UCSD-AML1 (cell line): ENCODE data around the gene DNASE1L1.

ENCODE experiments used
- DNase-seq: peaks from one replicate; lab custom pipeline; 2025; ENCODE audit not compliant: unreplicated experiment; lab: John Stamatoyannopoulos, UW

Gene DNASE1L1

GRCh38 chrX:154369449-154370299 is 39.4 kb downstream of the DNASE1L1 start:
- DNase-seq: peak; percentile 74

DNA sequence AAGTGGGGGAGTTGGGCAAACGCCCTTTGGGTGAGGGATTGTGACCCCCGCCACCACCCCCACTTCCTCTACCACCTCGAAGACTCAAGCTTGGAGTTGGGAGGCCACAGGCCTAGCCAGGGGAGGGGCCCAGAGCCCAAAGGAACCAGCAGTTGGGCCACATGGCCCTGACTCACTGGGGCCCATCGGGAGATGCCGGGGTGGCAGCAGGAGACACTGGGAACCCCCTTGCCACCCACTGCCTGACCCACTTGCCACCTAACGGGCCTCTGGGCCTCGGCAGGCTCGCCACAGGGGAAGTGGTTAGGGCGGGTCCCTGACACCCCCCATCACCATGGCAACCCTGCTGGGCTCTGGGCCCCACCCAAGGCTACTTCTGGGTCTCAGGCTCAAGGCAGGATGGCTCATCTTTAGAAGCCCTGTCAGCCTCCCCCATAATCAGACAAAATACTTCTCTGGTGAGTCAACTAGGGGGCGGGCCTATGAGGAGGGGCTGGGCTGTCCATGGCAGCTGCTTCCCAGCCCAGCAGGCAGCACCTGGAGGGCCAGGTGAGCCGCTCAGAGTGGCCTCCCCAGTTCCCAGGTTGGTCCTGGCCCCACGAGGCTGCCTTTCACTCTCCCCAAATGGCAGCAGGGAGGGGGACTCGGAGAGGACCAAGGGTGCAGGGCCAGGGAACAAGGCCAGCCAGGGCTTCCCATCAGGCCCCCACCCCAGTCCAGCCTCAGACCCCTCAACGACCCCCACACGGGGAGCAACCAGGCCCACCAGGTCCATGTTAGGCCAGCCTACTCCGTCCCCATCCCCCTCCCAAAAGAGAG is 40.2 kb downstream of the DNASE1L1 start:
- peak; percentile 81 for DNase-seq

GRCh38 chrX:154367474-154368308 is 41.4 kb downstream of the DNASE1L1 start:
- no peak for DNase-seq

DNA sequence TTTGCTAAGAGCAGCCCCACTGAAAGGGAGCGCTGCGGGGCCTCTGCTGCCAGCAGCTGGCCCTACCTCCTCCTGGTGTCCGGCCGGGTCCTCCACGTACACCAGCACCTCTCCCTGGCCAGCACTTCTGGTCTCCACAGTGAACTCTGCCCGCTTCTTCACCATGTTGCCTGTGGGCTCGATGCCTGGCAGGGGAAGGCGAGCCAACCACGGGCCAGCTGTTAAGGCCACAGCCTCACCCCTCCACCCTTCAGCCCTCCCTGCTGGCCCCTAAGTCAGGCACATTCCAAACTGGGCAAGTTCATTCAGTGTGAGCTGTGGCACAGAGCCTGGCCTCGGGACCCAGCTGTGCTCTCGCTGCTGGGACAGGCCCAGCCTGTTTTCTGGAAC is 42.4 kb downstream of the DNASE1L1 start:
- no peak for DNase-seq

DNA sequence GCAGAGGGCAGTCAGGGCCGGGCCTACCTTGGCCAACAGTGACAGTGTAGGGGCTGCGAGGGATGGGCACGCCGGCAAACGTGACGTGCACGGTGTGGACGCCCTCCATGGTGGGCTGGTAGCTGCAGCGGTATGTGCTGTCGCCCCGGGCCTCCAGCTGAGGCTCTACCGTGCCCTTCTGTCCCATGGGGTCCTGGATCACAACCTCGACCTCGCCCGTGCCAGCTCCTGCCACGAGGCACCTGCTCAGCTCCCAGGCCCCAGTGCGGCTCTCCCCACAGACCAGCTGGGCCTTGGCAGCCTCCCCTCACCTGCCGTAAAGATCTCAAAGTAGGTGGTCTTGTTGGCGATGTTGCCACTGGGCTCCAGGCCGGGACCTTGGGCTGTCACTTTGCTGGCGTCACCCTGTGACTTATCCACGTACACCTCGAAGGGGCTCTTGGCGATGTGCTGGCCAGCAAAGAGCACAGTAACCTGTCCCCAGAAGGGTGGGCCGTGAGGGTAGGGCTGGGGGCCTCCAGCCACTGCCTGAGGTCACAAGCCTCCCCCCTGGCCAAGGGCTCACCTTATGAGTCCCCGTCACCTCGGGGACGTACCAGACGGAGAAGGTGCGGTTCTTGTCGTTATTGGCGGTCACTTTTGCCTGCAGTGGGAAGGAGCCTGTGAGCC is 42.9 kb downstream of the DNASE1L1 start:
- DNase-seq: no peak

- no peak for DNase-seq
These were observed 43.9 kb downstream of the DNASE1L1 start for GRCh38 chrX:154365052-154365600.

DNA sequence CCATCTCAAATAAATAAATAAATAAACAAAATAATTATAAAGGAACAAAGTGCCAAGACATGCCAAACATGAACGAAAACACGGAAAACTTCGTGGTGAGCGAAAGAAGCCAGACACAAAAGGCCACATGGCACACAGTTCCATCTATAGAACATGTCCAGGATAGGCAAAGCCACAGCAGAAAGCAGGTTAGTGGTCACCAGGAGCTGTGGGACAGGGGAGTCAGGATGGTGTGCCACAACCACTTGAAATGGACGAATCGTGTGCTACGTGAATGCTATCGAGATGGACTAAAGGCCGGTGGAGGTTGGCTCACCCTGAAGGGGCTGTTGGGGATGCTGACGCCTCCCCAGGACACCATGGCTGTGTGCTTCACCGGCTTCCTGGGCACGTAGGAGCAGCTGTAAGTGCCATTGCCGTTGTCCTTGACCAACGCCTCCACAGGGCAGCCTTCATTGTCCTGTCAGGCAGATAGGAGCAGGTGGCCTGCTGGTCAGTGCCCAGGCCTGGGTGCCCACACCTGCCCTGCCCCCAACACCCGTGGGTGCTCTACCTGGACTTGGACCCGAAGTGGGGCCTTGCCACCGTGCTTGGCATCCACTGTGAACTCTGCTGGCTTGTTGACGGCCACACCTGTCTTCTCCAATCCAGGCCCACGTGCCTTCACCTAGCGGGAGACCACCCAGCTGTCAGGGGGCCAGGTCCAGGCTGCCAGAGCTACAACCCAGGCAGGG is 45.2 kb downstream of the DNASE1L1 start:
- no peak for DNase-seq

DNA sequence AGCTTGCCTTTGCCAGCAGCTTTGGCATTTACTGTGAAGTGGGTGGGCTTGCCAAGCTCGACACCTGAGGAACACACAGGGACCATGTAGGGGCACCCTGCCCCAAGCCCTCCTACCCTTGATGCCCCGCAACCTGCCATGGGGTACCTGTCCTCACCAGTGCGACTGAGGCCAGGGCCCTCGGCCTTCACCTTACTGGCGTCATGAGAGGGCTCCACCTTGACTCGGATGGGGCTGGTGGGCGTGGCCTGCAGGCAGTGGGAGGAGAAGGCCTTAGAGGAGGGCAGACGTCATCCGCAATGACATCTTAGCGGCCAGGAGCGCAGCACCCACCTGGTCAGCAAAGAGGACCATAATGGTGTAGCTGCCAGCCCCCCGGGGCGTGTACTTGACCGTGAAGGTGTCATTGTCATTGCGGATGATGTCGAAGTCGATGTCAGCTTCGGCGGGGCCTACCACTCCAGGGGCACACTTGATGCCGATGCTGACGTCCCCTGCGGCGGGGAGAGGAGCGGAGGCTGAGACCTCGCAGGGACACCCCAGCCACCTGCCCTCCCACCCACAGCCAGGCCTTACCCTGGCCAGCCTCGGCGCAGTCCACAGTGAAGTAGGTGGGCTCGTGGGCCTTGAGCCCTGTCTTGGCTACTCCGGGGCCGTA is 46.8 kb downstream of the DNASE1L1 start:
- no peak for DNase-seq

DNA sequence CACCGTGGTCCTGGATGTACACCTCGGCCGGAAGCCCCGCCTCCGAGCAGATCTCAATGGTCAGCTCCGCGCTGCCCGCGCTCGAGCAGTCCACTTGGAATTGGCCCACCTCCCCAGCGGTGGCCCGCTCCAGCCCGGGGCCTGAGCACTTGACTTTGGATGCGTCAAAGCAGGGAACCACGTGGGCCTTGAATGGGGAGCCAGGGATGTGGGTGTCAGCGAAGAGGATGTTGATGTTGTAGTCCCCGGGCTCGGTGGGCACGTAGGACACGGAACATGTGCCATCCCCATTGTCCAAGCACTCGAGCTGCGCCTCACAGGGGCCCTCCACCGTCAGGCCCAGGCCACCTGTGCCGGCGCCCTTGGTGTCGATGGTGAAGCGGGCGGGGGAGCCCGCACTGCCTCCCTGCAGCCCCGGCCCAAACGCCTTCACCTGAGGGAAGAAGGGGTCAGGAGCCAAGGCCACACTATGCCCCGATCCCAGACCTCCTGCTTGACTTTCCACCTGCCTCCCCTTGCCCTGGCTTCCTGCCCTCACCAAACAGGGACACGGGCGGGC is 48.8 kb downstream of the DNASE1L1 start:
- no peak for DNase-seq

DNA sequence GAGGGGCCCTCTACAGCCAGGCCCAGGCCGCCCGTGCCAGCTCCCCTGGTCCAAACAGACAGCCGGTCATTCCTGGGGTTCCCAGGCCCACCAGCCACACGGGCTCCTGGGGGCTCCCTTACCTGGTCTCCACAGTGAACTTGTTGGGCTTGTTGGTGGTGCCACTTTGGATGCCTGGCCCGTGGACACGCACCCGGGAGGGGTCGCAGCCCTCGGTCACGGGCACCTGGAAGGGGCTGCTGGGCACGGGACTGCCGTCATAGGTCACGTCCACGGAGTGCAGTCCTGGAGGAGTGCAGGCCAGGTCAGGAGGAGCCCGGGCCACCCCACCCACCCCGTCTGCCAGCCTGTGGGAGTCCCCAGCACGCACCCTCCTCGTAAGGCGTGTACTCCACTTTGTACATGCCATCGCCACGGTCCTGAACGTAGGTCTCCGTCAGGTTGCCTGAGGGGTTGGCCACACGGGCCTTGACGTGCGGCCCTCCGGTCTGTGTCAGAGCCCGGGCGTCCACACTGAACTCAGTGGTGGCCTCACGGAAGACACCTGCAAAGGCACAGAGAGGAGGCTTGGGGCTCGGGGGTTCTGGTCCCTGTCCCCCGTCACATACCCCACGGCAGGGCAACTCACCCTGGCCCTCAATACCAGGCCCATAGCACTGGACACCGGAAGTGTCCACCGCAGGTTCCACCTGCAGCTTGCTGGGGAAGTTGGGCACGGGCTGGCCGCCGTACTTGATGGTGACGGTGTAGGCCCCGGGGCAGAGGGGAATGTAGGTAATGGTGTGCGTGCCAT is 49.5 kb downstream of the DNASE1L1 start:
- no peak for DNase-seq

DNA sequence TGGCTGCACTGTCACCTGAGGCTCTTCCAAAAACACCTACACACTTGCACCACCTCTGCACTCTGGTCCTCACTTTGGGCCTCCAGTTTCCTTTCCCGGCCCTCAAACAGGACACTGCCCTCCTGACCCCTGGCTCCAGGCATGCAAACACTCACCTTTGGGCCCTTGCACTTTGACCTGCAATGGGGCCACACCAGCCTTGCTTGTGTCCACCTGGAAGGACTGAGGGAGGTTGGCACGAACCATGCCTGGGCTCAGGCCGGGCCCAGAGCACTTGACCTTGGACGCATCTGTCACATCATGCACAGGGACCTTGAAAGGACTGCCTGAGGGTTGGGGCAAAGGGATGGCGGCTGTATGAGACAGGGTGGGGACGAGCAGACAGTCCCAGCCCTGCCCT is 50.2 kb downstream of the DNASE1L1 start:
- no peak for DNase-seq

GRCh38 chrX:154358011-154358410 is 51.0 kb downstream of the DNASE1L1 start:
- DNase-seq: no peak

DNA sequence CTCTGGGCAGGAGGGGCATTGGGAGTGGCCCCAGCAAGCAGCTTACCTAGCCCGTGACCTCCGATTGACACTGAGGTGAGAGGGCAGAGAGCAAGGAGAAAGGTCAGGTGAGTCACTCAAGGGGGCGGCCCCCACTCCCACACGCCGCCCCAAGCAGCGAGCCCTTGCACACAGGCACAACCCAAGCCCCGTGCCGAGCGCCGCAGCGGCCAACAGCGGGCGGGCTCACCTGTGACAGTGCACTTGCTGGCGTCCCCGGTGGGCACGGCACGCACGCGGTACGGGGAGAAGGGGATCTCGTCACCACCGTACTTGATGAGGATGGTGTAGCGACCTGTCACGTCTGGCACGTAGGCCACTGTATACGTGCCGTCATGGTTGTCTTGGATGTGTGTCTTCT is 51.8 kb downstream of the DNASE1L1 start:
- DNase-seq: no peak

GRCh38 chrX:154356596-154356995 is 52.5 kb downstream of the DNASE1L1 start:
- DNase-seq: no peak

DNA sequence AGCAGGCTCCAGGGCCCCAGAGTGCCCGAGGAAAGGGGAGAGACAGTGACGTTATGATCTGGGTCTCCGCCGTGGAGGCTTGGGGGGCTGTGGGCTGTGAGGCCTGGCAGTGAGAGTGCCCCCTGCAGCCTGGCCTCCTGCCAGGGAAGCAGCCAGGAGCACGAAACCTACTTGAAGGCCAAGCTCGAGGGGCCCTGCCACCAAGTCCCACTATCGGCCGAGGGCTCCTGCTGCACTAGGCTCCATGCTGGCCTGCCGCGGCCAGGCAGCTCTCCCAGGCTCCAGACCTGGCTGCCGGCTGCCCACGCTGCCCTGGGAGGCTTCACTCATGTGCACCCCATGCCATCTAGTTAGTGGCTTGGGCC is 53.3 kb downstream of the DNASE1L1 start:
- DNase-seq: no peak

DNA sequence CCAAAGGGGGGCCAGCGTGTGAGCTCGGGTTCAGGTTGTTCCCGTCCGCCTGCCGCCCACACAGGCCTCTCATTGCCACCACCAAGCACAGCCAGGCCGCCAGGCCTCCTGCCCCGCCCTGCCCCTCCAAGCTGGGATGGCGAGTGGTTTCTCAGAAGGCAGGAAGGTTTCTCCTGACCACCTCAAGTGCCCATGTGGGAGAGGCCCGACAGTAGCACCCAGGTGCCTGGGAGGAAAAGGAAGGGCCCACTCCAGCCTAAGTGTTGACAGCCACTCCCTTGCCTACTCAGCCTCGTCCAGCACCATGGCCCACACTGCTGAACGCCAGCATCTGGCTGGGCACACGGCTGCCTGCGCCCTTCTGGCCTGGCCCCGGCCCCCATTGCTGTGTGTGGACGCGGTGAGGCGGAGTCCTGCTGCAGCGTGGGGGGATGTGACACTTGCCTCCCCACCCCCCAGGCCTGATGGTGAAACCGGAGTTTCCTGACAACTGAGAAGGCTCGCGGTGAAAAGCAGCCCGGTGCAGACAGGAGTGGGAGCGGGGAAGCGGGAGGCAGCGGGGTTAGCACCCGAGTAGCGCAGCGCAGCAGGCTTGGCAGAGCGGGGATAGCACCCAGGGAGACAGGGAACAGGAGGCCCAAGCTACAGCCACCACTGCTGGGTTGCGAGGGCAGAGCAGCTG is 53.8 kb downstream of the DNASE1L1 start:
- DNase-seq: no peak

DNA sequence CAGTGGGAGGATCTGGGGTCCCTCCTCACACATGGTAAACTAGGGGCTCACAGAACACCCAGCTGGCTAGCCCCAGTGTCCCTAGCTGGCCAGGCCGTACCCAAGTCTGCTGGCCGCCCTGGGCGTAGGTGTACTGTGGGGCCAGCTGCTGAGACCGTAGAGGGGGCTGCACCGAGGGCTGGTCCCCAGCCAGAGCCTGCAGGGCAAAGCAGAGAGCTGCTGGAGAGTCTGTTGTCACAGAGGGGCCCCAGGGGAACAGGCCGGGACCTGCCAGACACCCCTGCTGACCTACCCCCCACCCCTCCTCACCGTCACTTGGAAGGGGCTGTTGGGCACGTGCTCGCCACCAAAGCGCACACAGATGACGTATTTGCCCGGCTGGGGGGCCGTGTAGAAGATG is 54.5 kb downstream of the DNASE1L1 start:
- no peak for DNase-seq

- DNase-seq: no peak
These were observed 55.0 kb downstream of the DNASE1L1 start for GRCh38 chrX:154354013-154354412.
